OCI-LY1 (cell line): ENCODE results near the gene SLC17A1.

ENCODE experiments used
- H2AFZ ChIP-seq: fragments of 200-600 bp; sonication (generic), shearing (Covaris generic); 2 replicates; pipeline ENCODE4 v1.6.0; 2014; ENCODE audit warnings: antibody characterized with exemption, mild to moderate bottlenecking, low read length
- H3F3A ChIP-seq: fragments of 200-600 bp; sonication (generic), shearing (Covaris generic); 2 replicates; pipeline ENCODE4 v1.6.0; 2014; ENCODE audit warnings: mild to moderate bottlenecking, antibody characterized with exemption, low read length, moderate library complexity; ENCODE audit not compliant: insufficient read depth
- H3K27ac ChIP-seq: fragments of 200-600 bp; sonication (generic); 2 replicates; pipeline ENCODE4 v1.5.1; 2014; ENCODE audit warnings: low read length, mixed run types, mild to moderate bottlenecking, low read depth; ENCODE audit not compliant: poor library complexity, severe bottlenecking
- H3K27me3 ChIP-seq: fragments of 200-600 bp; sonication (generic); 2 replicates; pipeline ENCODE4 v1.6.0; 2014; ENCODE audit warnings: antibody characterized with exemption, mild to moderate bottlenecking, low read length, moderate library complexity; ENCODE audit not compliant: insufficient read depth
- H3K36me3 ChIP-seq: fragments of 200-600 bp; sonication (generic); 2 replicates; pipeline ENCODE4 v1.6.1; 2014; ENCODE audit warnings: mild to moderate bottlenecking, antibody characterized with exemption, low read length, moderate library complexity, mixed read lengths; ENCODE audit not compliant: insufficient read depth
- H3K4me1 ChIP-seq: fragments of 200-600 bp; sonication (generic); 2 replicates; pipeline ENCODE4 v1.5.1; 2014; ENCODE audit warnings: mild to moderate bottlenecking, low read length, moderate library complexity; ENCODE audit not compliant: insufficient read depth, severe bottlenecking
- H3K4me2 ChIP-seq: fragments of 200-600 bp; sonication (generic), shearing (Covaris generic); 2 replicates; pipeline ENCODE4 v1.6.1; 2014; ENCODE audit warnings: low read length
- H3K4me3 ChIP-seq: fragments of 200-600 bp; sonication (generic); 2 replicates; pipeline ENCODE4 v1.5.1; 2014; ENCODE audit warnings: low read length, low read depth, mild to moderate bottlenecking, mixed read lengths; ENCODE audit not compliant: poor library complexity, severe bottlenecking
- H3K79me2 ChIP-seq: fragments of 200-600 bp; shearing (Covaris generic); 2 replicates; pipeline ENCODE4 v1.6.1; 2016; ENCODE audit warnings: mixed run types, low read length, mixed read lengths; ENCODE audit not compliant: insufficient read depth
- H3K9ac ChIP-seq: fragments of 200-600 bp; sonication (generic), shearing (Covaris generic); 2 replicates; pipeline ENCODE4 v1.6.1; 2014; ENCODE audit warnings: mild to moderate bottlenecking, low read length, mixed read lengths
- H3K9me2 ChIP-seq: fragments of 200-600 bp; sonication (generic), shearing (Covaris generic); 2 replicates; pipeline ENCODE4 v1.6.1; 2014; ENCODE audit warnings: low read depth, mild to moderate bottlenecking, low read length, mixed read lengths
- H3K9me3 ChIP-seq: fragments of 200-600 bp; shearing (Covaris generic); 2 replicates; pipeline ENCODE4 v1.6.1; 2014; ENCODE audit warnings: low read length, mixed read lengths
- H4K20me1 ChIP-seq: fragments of 200-600 bp; sonication (generic), shearing (Covaris generic); 2 replicates; pipeline ENCODE4 v1.6.0; 2016; ENCODE audit warnings: mild to moderate bottlenecking, low read length; ENCODE audit not compliant: insufficient read depth
- EZH2 ChIP-seq: fragments of 200-600 bp; sonication (generic), shearing (Covaris generic); IDR thresholded peaks from 2 replicates; pipeline ENCODE4 v1.8.0; 2017; ENCODE audit warnings: borderline replicate concordance, mixed run types, mild to moderate bottlenecking, antibody characterized with exemption, low read length, moderate library complexity, mixed read lengths
- TF ChIP-seq, protein P1 (sequence below): fragments of 200-600 bp; sonication (generic), shearing (Covaris generic); IDR thresholded peaks from 2 replicates; pipeline ENCODE4 v1.5.1; 2017; ENCODE audit warnings: mild to moderate bottlenecking, antibody characterized with exemption, low read length, moderate library complexity, mixed read lengths

The SLC17A1 gene

DNA sequence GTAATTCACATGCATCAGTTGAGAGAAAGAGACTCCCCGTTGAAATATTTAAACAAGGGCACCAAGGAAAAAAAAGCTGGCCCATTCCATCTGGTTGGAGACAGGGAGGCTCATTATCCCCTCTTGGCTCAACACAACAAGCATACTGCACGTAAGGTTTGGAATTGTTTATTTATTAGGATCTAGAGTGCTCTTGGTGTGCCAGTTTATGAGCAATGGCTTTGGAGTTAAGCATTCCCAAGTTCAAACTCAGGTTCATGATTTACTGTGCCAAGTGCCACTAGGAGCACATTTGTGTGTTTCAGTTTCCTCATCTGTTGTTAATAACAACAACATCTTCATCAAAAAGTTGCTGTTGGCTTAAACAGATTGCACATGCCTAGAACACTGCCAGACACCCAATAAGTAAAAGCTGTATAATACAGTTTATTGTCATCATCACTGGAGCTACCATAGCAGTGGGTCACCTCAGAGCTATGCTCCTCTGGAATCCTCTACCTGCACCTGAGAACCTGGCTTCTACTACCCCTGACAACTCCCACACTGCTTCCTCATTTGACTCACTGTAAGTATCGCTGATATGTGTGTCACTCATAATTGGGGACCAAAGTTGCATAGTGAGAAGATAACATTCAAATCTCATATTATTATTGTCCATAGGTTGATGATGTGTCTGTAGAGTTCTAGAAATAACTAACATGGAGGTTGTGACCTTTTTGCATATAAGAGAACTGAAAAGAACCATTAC, 36.8 kb upstream of the SLC17A1 start:
- no peaks in the 10 kb centered on the region for H4K20me1 ChIP-seq
- H3K9me2 ChIP-seq: no peaks in the 10 kb centered on the region
- H3F3A ChIP-seq: no peaks in the 10 kb centered on the region
- H2AFZ ChIP-seq: no peak overlapping the region
- no peaks in the 10 kb centered on the region for H3K27me3 ChIP-seq
- no peaks in the 10 kb centered on the region for H3K79me2 ChIP-seq
- no peaks in the 10 kb centered on the region for H3K9me3 ChIP-seq
- no peak overlapping the region for H3K27ac ChIP-seq
- no peaks in the 10 kb centered on the region for H3K36me3 ChIP-seq
- no peak overlapping the region for H3K4me3 ChIP-seq
- H3K9ac ChIP-seq: no peak overlapping the region
- TF ChIP-seq, protein P1, sequence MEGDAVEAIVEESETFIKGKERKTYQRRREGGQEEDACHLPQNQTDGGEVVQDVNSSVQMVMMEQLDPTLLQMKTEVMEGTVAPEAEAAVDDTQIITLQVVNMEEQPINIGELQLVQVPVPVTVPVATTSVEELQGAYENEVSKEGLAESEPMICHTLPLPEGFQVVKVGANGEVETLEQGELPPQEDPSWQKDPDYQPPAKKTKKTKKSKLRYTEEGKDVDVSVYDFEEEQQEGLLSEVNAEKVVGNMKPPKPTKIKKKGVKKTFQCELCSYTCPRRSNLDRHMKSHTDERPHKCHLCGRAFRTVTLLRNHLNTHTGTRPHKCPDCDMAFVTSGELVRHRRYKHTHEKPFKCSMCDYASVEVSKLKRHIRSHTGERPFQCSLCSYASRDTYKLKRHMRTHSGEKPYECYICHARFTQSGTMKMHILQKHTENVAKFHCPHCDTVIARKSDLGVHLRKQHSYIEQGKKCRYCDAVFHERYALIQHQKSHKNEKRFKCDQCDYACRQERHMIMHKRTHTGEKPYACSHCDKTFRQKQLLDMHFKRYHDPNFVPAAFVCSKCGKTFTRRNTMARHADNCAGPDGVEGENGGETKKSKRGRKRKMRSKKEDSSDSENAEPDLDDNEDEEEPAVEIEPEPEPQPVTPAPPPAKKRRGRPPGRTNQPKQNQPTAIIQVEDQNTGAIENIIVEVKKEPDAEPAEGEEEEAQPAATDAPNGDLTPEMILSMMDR: no peak
- no peak for TF ChIP-seq EZH2
- no peaks in the 10 kb centered on the region for H3K4me1 ChIP-seq
- H3K4me2 ChIP-seq: no peak overlapping the region

DNA sequence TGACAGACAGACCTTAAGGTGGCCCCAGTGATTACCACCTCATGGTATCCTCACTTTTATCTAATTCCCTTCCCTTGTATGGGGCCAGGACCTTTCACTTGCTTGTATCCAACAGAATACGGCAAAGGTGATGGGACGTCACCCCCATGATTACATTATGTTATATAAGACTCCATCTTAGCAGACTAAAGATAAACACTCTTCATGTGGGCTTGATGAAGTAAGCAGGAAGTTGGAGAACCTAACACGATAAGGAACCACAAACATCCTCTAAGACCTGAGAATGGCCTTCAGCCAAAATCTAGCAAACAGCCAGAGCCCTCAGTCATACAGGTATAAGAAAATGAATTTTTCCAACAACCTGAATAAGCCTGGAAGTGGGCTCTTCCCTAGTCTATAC, 34.2 kb upstream of the SLC17A1 start:
- no peak overlapping the region for H3K4me3 ChIP-seq
- H4K20me1 ChIP-seq: no peaks in the 10 kb centered on the region
- H3K9me2 ChIP-seq: no peaks in the 10 kb centered on the region
- no peak overlapping the region for H3K9ac ChIP-seq
- no peaks in the 10 kb centered on the region for H3F3A ChIP-seq
- no peaks in the 10 kb centered on the region for H3K79me2 ChIP-seq
- no peaks in the 10 kb centered on the region for H3K27me3 ChIP-seq
- H3K4me2 ChIP-seq: no peak overlapping the region
- H3K36me3 ChIP-seq: no peaks in the 10 kb centered on the region
- TF ChIP-seq, protein P1: no peak
- TF ChIP-seq EZH2: no peak
- no peak overlapping the region for H3K27ac ChIP-seq
- H3K9me3 ChIP-seq: no peaks in the 10 kb centered on the region
- no peaks in the 10 kb centered on the region for H3K4me1 ChIP-seq
- H2AFZ ChIP-seq: no peak overlapping the region

DNA sequence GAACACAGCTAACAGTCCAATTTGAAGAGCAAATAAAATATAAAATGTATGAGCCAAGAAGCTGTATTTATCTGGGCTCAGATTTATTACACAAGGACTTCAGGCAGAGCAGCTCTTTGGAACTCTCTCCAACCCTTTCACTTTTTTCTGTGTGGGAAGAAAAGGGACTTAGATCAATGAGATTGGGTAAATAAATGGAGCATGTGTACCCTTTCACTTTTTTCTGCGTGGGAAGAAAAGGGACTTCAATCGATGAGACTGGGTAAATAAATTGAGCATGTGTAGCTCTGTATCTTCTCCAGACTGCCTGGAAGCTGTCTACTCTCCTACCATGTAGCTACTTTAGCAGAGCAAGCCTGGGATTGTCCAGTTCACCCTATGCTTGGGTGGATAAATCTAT, 31.5 kb upstream of the SLC17A1 start:
- Histone ChIP-seq H3K4me3 (no peak overlapping the region), H3K27ac (no peak overlapping the region), H3K9ac (no peak overlapping the region), H2AFZ (no peak overlapping the region), H3K9me3 (no peaks in the 10 kb centered on the region), H3K79me2 (no peaks in the 10 kb centered on the region), H3K36me3 (no peaks in the 10 kb centered on the region), H3K4me2 (no peak overlapping the region), H3K27me3 (no peaks in the 10 kb centered on the region), H4K20me1 (no peaks in the 10 kb centered on the region), H3K9me2 (no peaks in the 10 kb centered on the region), H3F3A (no peaks in the 10 kb centered on the region), H3K4me1 (no peaks in the 10 kb centered on the region)
- TF ChIP-seq, protein P1: no peak
- TF ChIP-seq EZH2: no peak
